BLaER1 (cell line): ENCODE results near the gene KRT3.

Source experiments
- H3K27ac ChIP-seq: shearing (Covaris generic); formaldehyde crosslinking; 2 replicates; pipeline ENCODE4 v1.8.1; 2022
- H3K27me3 ChIP-seq: shearing (Covaris generic); formaldehyde crosslinking; 2 replicates; pipeline ENCODE4 v1.8.1; 2022
- H3K36me3 ChIP-seq: shearing (Covaris generic); formaldehyde crosslinking; 2 replicates; pipeline ENCODE4 v1.8.1; 2022
- H3K4me1 ChIP-seq: shearing (Covaris generic); formaldehyde crosslinking; 2 replicates; pipeline ENCODE4 v1.8.1; 2022
- H3K4me2 ChIP-seq: shearing (Covaris generic); formaldehyde crosslinking; 2 replicates; pipeline ENCODE4 v1.8.1; 2022
- H3K4me3 ChIP-seq: shearing (Covaris generic); formaldehyde crosslinking; 2 replicates; pipeline ENCODE4 v1.8.1; 2022
- H3K9ac ChIP-seq: shearing (Covaris generic); formaldehyde crosslinking; 2 replicates; pipeline ENCODE4 v1.8.1; 2022
- H3K9me3 ChIP-seq: shearing (Covaris generic); formaldehyde crosslinking; 2 replicates; pipeline ENCODE4 v1.8.1; 2022
- H4K20me1 ChIP-seq: shearing (Covaris generic); formaldehyde crosslinking; 2 replicates; pipeline ENCODE4 v1.8.1; 2022
- Cebpa-rat ChIP-seq: shearing (Covaris generic); IDR thresholded peaks from 2 replicates; pipeline ENCODE4 v1.8.1; 2022

The KRT3 gene

GRCh38 chr12:52795694-52796428 is at the start of gene KRT3:
TSS of gene KRT3 (minus strand) at chr12:52796117. CDS start at chr12:52796042, 75 bp downstream.
- Histone ChIP-seq H3K27me3 (no peaks in the 10 kb centered on the region), H3K4me2 (no peak within 1 kb of the TSS), H3K9me3 (no peaks in the 10 kb centered on the region), H3K4me1 (no peaks in the 10 kb centered on the region), H4K20me1 (no peaks in the 10 kb centered on the region), H3K27ac (no peak within 1 kb of the TSS), H3K9ac (no peak within 1 kb of the TSS), H3K36me3 (no peaks in the 10 kb centered on the region), H3K4me3 (no peak within 1 kb of the TSS)
- TF ChIP-seq Cebpa-rat: no peak

- Histone ChIP-seq H3K36me3 (no peaks in the 10 kb centered on the region), H3K9ac (no peak overlapping the region), H3K9me3 (no peaks in the 10 kb centered on the region), H3K27me3 (no peaks in the 10 kb centered on the region), H3K4me2 (no peak overlapping the region), H3K4me3 (no peak overlapping the region), H3K27ac (no peak overlapping the region), H3K4me1 (0 out of 2 replicates have a peak, but pooled peaks cover 6% of the 10 kb centered on the region), H4K20me1 (no peaks in the 10 kb centered on the region)
- TF ChIP-seq Cebpa-rat: no peak
Observed at GRCh38 chr12:52844386-52844785, 48.5 kb upstream of the KRT3 start.

DNA sequence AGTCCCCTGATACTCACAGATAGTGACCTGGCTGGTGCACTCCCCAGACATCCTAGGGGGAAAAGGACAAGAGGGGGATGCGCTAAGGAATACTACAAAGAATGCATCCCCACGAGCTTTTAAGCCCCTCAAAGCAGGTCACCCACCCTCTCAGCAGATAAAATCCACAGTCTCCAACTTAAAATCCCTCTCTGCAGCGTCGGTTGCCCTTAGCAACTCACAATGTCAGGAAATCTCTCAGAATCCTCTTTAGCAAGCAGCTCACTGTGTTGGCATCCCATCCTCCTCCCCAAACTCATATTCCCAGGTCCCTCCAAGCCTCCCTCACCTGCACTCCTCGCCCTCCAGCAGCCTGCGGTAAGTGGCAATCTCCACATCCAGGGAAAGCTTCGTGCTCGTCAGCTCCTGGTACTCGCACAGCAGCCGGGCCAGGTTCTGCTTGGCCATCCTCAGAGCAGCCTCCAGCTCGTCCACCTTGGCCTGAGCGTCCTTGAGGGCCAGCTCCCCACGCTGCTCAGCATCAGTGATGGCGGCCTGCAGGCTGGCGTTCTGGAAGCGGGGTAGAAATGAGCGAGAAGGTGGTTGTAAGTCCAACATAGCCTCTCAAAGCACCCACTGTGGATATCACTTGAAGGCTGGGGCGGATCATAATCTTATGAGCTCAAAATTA is 43.7 kb upstream of the KRT3 start:
- Histone ChIP-seq H3K4me1 (peaks cover 11% of the 10 kb centered on the region; the same call in 1 of the 2 replicates), H3K27ac (no peak overlapping the region), H3K9me3 (no peaks in the 10 kb centered on the region), H3K36me3 (no peaks in the 10 kb centered on the region), H3K4me3 (no peak overlapping the region), H3K27me3 (no peaks in the 10 kb centered on the region), H4K20me1 (no peaks in the 10 kb centered on the region), H3K9ac (no peak overlapping the region), H3K4me2 (no peak overlapping the region)
- TF ChIP-seq Cebpa-rat: no peak

GRCh38 chr12:52838609-52839435 is 42.9 kb upstream of the KRT3 start:
- no peaks in the 10 kb centered on the region for H3K9me3 ChIP-seq
- H3K27me3 ChIP-seq: no peaks in the 10 kb centered on the region
- H3K36me3 ChIP-seq: no peaks in the 10 kb centered on the region
- no peak for TF ChIP-seq Cebpa-rat
- H3K9ac ChIP-seq: no peak overlapping the region
- H3K4me3 ChIP-seq: no peak overlapping the region
- no peak overlapping the region for H3K4me2 ChIP-seq
- no peaks in the 10 kb centered on the region for H4K20me1 ChIP-seq
- no peak overlapping the region for H3K27ac ChIP-seq
- peaks cover 11% of the 10 kb centered on the region; the same call in 1 of the 2 replicates for H3K4me1 ChIP-seq

GRCh38 chr12:52837781-52838608 is 42.1 kb upstream of the KRT3 start:
- Histone ChIP-seq H3K36me3 (no peaks in the 10 kb centered on the region), H3K4me1 (peaks cover 11% of the 10 kb centered on the region; the same call in 1 of the 2 replicates), H3K4me3 (no peak overlapping the region), H3K9me3 (no peaks in the 10 kb centered on the region), H3K27ac (no peak overlapping the region), H4K20me1 (no peaks in the 10 kb centered on the region), H3K9ac (no peak overlapping the region), H3K4me2 (no peak overlapping the region), H3K27me3 (no peaks in the 10 kb centered on the region)
- TF ChIP-seq Cebpa-rat: no peak

DNA sequence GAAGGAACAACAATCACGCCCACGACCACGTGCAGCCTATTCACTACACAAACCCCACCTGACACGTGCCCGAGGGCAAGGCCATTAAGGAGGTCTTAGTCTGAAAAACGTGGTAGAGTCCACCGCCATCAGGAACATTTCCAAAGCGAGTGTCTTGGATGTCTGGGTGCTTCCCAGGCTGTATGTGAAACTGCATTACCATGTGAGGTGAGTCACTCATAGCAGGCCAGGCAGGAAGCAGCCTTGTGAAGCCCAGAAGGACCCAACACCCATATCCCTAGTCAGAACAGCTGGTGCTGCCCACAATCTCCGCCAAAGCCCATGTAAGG is 41.5 kb upstream of the KRT3 start:
- Histone ChIP-seq H3K9ac (no peak overlapping the region), H3K9me3 (no peaks in the 10 kb centered on the region), H4K20me1 (no peaks in the 10 kb centered on the region), H3K4me1 (peaks cover 9% of the 10 kb centered on the region; the same call in 1 of the 2 replicates), H3K27ac (no peak overlapping the region), H3K27me3 (no peaks in the 10 kb centered on the region), H3K4me3 (no peak overlapping the region), H3K4me2 (no peak overlapping the region), H3K36me3 (no peaks in the 10 kb centered on the region)
- TF ChIP-seq Cebpa-rat: no peak

DNA sequence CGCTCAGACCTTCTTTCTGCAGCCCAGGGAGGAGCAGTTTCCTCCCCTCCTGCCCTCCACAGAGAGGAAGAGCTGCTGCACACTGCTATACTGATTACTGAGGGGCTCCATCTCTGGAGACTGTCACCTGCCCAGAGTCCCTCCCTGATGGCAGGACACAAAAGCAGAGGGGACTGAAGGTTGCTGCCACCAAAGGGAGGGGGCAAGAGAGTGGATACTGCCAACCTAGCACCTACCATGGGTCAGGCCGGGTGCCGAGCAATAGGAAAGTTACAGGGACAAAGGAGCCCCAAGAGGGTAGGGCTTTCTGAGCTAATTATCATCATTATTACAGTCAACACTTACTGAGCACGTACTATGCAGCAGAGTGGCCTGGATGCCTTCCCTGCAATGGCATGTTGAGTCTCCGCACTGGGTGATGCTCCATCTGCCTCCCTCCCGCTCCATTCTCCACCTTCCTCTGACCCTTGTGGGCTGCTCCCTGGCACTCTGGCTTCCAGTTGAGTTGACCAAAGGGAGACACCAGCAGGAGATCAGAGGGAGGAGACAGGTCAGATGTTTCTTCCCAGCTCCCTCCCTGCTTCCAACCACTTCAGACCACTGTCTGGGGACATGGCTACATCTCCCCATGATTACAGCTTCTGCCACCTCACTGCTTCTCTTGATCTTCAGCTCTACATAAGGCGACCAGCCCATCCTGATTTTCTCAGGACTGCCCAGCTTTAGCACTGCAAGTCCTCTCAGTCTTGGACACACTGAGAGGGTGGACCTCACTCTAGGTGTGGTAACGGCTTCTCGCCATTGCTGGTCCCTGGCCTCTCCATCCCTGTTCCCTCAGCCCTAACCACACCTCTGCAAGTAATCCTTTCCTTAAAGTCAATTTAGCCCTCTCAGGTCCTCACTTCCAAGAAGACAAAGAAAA is 40.8 kb upstream of the KRT3 start:
- H3K4me2 ChIP-seq: no peak overlapping the region
- no peak for TF ChIP-seq Cebpa-rat
- peaks cover 5% of the 10 kb centered on the region; the same call in 1 of the 2 replicates for H3K4me1 ChIP-seq
- H3K9ac ChIP-seq: no peak overlapping the region
- no peaks in the 10 kb centered on the region for H3K27me3 ChIP-seq
- no peaks in the 10 kb centered on the region for H3K9me3 ChIP-seq
- H3K36me3 ChIP-seq: no peaks in the 10 kb centered on the region
- no peak overlapping the region for H3K4me3 ChIP-seq
- no peak overlapping the region for H3K27ac ChIP-seq
- no peaks in the 10 kb centered on the region for H4K20me1 ChIP-seq

- Histone ChIP-seq H3K27me3 (no peaks in the 10 kb centered on the region), H3K36me3 (no peaks in the 10 kb centered on the region), H3K4me2 (no peak overlapping the region), H3K9me3 (no peaks in the 10 kb centered on the region), H3K4me3 (no peak overlapping the region), H3K4me1 (peaks cover 5% of the 10 kb centered on the region; the same call in 1 of the 2 replicates), H3K27ac (no peak overlapping the region), H4K20me1 (no peaks in the 10 kb centered on the region), H3K9ac (no peak overlapping the region)
- TF ChIP-seq Cebpa-rat: no peak
Observed at GRCh38 chr12:52836042-52836466, 40.1 kb upstream of the KRT3 start.
